Effector CD8-positive, alpha-beta T cell (primary cell): ENCODE data around the gene CEP350.

ENCODE experiments used
- DNase-seq: peaks from one replicate; lab custom pipeline; 2025; lab: John Stamatoyannopoulos, UW

Gene CEP350

DNA sequence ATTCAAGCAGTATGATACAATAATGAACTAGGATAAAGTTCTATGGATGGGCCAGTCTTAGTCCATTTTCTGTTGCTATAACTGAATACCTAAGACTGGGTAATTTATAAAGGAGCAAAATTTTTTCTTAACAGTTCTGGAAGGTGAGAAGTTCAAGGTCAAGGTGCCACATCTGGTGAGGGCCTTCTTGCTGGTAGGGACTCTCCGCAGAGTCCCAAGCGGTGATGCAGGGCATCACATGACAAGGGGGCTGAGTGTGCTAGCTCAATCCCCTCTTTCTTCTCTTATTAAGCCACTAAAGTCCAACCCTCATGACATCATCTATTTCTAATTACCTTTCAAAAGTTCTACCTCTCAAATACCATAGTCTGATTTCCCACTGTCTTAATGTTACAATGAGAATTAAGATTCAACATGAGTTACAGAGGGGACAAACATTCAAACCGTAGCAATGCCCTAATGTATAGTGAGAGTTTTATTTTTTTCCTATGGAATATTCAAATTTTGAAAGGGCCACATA lies 107.9 kb downstream of the CEP350 start:
- no peak for DNase-seq

DNA sequence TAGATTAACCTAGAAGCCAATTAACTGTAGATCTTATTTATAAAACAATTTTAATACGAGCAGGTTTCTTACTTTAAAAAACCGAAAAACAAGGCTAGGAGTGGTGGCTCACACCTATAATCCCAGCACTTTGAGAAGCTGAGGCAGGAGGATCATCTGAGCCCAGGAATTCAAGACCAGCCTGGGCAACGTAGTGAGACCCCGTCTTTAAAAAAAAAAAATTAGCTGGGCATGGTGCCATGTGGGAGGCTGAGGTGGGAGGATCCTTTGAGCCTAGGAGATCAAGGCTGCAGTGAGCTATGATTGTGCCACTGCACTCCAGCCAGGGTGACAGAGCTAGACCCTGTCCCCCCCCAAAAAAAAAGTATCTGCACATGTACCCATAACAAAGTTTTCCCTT lies 110.8 kb downstream of the CEP350 start:
- DNase-seq: no peak

DNA sequence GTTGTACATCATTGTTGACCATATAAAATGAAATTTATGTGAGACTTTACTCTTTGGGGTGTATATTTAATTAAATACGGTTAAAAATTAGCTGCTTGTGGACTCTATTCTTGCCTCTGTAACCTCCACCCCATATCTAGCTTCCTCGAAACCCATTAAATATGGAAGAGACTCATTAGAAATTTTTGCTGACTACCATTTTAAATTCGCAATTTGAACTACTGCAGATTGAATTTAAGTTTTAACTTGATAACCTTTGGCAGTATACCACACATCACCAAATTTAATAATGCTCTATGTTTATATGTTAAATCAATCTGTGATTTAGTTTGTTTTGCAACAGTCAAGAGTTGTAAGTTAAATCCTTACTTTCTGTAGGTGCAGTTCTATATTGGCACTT lies 111.5 kb downstream of the CEP350 start:
- DNase-seq: no peak

DNA sequence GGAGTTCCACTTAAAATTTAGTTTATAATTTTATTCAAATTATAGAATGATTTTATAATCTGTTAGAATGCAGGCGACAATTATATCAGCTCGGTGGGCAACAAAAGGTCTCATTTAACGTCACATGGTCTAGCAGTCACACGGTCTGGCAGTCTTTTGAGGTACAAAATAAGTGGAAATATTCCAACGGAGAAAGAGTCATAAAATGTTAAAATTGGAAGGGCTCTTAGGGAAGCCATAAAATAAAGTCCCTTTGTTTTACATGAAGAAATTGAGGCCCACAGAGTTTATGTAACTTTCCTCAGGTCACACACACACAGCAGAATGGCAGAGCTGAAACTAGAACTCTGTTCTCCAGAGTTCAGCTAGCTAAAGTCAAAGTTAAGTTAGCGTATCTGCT lies 115.7 kb downstream of the CEP350 start:
- no peak for DNase-seq

DNA sequence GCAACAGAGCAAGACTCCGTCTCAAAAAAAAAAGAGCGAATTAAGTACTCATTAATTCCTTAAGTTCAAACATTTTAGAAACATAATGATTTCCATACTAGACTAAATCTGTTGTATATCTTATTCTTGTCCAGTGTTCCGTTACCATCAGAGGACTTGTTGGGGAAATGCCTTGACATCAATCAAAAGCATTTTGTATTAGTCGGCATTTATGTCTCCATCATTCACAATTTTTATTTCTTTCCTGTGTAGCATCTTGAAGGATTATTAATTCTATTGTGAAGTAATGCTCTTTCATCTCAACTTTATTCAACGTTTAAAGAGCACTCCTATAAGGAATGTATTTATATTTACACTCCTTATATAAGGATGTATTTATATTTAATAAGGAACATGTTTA lies 117.1 kb downstream of the CEP350 start:
- no peak for DNase-seq

DNA sequence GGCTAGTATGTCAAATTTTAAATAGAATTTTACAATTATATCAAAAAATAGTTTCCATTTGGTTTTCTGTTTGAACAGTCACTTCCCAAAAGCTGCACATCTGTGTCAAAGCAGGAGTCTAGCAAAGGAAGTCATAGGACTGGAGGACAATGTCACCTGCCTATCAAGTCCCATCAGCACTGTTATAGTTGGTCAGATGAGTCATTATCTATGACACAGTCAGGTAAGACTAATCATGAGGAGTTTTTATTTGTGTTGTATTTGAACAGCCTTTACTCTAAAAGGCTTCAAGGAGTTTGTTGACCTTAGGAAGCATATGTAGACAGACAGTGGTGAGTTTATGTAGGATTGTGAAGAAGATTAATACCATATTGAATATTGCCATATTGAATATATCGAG lies 125.8 kb downstream of the CEP350 start:
- DNase-seq: no peak

DNA sequence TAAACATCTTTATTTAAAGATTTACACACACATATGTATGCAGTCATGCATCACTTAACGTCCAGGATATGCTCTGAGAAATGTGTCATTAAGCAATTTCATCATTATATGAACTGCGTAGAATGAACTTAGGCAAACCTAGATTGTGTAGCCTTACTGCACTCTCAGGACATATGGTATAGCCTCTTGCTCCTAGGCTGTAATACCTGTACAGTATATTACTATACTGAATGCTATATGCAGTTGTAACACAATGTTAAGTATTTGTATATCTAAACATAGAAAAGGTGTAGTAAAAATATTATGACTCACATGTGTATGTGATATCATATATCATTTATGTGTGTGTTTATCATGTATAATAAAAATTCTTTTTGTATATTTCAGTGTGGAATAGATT lies 126.9 kb downstream of the CEP350 start:
- DNase-seq: no peak

DNA sequence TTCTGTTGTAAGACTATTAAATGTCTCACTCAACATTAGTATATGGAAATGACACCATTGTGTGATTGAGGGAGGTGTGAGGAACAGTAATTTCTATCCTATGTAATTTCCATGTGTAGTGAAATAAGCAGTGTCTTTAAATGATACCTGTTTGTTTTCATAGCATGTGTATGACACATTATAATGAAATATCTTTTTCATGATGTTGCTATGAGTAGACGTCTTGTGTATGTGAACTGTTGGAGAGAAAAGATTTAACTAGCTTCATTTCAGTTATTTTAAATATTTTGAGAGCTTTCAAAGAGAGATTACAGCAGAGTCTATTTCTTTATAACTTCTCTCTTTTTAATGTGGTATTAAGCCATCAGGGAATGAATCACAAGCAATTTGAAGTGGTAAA lies 128.6 kb downstream of the CEP350 start:
- DNase-seq: no peak

DNA sequence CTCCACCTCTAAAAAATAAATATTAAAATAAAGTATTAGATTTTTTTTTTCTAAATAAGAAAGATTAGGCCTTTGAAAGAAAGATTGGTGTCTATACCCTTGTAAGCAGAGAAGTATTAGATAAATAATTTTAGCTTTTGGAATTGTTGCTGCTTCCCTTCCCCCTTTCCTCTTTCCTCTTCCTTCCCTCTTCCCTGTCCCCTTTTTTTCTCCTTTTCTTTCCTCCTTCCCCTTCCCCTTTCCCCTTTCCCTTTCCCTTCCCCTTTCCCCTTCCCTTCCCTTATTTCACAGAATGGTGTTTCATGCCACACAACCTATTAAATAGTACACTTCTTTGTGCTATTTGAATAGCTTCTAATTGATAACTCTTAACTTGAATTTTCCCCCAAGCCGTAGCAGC lies 130.3 kb downstream of the CEP350 start:
- DNase-seq: no peak

DNA sequence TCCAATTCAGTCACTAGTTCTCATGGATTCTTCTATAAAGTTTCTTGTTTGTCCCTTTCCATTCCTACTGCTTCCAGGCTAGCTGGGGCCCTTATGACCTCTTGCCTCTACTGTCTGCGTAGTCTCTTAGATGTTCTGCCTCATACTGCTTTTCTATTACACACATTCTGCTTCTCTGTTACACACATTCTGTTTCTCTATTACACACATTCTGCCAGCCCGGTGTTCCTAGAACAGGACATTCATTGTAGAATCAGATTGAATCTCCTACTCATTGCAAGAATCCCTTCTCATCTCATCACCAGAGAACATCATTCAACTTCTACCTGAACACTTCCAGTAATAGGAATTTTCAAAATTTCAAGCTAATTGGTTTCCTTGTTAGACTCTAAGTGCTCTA lies 130.7 kb downstream of the CEP350 start:
- no peak for DNase-seq

DNA sequence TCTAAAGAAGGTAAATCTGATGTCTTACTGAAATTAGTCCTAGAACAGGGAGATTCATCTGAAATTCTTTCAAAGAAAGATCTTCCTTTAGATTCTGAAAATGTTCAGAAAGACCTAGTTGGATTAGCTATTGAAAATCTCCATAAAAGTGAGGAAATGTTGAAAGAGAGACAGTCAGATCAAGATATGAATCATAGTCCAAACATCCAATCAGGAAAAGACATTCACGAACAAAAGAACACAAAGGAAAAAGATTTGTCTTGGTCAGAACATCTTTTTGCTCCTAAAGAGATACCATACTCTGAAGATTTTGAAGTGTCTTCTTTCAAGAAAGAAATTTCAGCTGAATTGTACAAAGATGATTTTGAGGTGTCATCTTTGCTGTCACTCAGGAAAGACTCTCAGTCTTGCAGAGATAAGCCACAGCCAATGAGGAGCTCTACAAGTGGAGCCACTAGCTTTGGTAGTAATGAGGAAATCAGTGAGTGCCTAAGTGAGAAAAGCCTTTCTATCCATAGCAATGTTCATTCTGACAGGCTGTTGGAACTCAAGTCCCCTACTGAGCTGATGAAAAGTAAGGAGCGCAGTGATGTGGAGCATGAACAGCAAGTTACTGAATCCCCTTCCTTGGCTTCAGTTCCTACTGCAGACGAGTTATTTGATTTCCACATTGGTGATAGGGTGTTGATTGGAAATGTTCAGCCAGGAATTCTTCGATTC lies 138.5 kb downstream of the CEP350 start:
- no peak for DNase-seq

DNA sequence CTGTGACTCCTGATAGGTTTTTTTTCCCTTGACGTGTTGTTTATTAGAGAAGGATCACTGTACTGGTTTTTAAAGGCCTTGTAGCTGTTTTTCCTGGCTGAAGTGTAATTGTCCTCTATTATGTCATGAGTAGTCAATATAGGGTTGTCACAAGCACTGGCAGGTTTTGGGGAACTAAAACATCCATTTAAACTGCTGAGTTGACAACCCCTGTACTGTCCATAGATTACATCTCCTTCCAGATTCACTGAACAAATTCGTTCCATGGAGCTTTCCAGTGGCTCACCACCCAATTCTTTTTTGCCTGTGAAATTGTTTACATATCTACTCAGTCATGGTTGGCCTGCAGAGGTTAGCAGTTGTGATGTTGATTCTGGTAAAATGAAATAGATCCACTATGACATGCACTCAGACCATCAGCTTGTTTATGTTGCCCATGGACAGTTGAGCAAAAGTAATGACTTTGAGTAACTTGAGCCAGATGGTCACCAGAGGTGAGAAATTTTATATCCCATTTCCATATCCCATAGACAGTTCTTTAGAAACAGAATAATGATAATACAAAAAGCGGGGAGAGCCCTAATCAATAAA lies 140.2 kb downstream of the CEP350 start:
- no peak for DNase-seq

DNA sequence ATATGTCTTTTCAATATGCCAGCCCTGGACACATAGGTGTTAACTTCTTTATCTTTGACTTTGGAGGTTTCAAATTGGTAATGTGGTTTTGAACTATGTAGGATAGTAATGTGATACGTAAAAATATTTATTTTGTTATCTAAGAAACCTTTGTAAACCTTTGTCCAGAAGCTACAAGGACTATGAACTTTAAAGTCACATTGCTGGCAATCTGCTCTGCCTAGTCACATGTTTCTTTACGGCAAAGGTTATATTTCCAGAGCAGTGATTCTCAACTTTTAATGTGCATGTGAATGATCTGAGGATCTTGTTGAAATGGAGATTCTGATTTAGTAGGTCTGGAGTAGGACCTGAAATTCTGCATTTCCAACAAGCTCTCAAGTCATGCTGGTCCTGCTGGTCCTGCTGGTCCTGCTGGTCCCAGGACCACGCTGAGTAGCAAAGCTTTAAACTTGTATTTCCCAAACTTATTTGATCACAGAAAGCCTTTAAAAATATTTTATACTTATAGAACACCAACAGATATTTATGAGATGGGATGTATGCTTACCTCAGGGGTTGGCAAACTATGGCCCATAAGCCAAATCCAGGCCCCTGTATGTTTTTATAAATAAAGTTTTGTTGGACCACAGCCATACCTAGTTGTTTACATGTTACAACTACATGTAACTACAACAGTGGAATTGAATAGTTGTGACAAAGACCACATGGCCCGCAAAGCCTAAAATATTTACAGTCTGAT lies 142.1 kb downstream of the CEP350 start:
- no peak for DNase-seq

DNA sequence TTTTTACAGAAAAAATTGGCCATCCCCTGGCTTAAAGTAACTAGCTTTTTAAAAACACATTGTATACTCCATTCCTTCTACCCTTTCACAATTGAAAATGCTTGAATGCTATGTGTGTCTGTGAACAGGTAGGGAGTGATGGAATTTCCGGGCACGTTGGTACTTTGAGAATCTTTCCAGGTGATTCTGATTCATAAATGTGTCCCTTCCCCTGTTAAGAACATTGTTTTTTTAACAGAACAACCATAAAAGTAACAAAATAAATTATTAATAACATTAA lies 142.7 kb downstream of the CEP350 start:
- no peak for DNase-seq

DNA sequence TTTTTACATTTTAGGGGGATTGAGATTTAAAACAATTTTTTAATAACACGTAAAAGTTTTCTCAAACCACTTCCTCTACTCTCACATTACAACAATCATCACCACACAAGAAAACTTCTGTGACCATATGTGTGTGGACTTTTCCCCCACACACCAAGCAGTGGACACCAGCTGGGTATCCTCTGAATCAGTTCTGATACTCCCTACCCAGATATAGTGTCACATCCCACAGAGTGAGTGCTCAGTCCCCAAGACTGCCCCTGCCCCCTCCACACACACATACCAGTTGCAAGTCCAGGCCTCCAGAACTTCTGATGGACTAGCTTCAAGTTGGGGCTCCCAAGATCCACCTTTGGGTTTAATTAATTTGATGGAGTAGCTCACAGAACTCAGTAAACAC lies 146.8 kb downstream of the CEP350 start:
- no peak for DNase-seq

DNA sequence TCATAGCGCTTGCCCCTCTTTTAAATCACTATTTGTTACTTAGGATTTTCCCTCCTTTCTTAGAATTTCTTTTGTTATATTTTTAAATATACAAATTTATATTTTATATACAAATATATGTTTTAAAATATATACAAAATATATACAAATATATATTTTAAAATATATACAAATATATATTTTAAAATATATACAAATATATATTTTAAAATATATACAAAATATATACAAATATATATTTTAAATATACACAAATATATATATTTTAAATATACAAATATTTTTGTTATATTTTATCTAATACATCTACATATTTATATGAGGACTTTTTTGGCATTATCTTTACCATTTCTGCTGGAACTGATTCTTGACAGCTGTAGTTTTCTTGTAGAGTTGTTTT lies 149.2 kb downstream of the CEP350 start:
- DNase-seq: no peak

DNA sequence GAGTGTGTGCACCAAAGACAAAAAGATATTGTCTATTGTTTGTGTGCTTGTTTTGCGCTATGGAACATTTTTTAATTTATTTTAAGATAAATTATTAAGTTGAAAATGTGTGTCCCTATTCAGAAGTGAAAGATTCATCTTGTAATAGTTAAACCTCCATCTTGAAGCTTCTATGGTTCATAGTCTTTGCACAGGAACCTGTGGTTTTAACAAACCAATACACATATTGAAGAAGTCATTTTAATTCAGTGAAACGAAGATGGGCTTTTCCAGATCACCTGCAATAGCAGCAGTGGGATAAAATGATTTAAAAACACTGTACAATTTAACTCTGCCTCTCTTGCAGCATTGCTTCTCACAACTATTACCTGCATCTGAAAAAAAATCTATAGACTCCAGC lies 157.5 kb downstream of the CEP350 start:
- DNase-seq: no peak

DNA sequence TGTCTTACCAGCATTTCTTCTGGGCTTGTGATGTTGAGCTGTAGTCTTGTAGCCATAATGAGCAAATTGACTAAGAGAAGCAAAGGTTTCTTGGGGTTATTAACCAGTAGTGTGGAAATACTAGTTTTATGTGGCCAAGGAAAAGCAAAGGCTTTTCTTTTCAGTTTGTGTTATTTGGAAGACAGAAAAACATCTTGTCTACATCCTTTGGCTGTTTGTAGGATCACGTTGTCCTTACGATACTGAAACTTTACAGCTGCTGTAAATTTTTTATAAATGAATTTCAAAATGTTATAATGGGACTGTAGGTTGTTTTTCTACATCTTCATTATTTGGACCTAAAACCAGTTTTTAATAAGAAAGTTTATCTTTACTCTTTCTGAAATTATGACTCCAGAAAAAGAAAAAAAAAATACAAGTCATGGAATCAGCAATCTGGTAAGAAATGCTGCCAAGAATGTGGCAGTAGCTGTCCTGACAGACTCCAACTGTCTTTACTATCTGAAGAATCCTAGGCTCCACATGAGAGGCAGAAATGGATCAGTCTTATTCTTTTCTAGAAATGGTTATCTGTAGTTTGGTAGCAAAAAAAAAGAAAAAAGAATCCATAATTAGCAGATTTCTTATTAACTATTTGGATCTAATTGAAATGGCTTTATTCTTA lies 158.5 kb downstream of the CEP350 start:
- DNase-seq: no peak

DNA sequence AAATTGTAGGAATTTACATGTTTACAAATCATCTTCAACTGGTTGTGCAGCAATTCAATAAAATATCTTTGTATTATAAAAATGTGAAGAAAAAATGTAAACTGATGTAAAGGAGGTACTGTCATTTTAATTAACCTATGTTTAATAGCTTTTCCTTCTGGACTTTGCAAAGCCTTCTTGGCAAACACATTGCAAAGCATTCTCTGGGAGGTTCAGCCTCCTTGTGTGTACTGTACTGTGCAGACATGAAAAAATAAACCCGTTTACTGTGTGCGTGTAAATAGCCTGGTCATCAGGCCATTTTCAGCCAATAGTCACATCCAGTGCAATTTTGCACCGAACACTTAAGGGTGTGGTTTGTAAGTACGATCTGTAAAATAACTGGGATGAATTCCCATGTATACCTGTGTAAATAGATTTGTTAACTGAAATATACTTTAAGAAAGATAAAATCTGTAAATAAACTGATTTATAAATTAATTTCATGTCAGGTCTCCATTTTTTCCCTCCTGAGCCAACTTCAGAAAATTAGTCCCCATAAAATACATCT lies 159.9 kb downstream of the CEP350 start:
- no peak for DNase-seq

DNA sequence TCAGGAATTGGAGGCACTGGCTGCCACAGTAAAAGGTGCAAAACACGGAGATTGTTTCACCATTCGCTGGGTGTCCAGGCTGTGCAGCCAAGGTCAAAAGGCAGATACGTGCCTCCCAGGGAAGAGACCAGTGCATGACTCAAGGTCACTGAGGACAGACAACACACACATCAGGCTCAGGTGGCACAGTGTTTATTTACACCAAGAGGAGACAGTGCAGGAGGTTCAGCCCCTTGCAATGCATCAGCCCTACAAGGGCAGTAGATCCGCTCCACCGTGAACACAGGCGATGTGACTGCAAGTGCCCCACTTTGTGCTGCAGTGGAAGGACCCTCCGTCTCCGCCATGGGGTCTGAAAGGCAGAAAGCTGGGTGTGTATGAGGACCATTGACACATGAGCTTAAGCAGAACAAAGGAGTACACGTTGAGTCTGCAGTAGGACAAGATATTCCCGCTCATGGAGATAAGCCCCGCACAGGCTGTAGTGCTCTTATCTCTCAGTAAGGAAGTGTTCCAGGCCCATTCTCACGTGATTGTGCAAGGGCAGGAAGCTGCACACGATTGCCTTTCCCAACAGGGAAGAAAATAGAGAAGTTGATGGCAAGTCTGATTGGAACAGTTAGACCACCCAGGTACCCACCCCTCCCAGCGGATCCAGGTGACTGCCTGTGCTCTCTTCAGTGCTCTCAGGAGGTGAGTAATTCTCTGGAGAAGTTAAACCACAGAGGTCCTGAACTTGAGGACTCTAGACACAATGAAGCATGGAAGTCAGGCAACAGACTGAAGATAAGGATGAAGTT lies 162.6 kb downstream of the CEP350 start:
- no peak for DNase-seq

DNA sequence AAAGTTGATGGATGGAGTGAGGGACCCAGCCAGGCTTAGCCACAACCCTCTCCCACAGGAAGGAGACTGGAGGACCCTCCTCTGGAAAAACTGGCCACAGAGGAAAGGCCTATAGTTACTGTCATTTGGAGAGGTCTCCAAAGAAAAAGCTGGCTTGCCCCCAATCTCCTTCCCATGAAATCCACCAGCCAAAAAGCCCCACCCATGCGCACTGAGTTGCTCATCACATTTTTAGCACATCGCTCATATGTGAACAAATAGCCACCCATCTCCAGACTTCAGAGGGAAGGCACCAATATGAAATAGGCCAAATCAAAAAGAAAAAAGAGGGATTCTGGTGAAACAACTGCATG lies 163.1 kb downstream of the CEP350 start:
- DNase-seq: no peak

DNA sequence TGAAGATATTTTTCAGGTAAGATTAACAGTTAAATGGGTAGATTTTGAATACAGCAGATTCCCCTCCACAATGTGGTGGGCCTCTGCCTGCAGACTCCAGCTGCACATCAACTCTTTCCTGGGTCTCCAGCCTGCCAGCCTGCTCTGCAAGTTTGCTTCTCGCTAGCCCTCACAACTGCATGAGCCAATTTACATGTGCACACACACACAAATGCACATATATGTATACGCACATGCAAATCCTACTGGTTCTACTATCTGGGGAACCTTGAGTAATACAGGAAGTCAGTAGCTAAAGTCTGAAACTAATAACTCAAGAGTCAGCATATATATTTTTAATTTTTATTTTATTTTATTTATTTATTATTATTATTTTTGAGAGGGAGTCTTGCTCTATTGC lies 165.2 kb downstream of the CEP350 start:
- no peak for DNase-seq
